Fibroblast of lung (primary cell): ENCODE measurements around the gene XYLT1. TPM values are rescaled to one million over a fixed set of nuclear protein-coding genes. Genes with fewer than 3 reads are reported as not detected.

Source experiments
- DNase-seq, 2 donors: peaks; one replicate each; pipeline versions ENCODE4 v3.0.0 to v3.0.0-alpha.2; 2010; ENCODE audit warnings: low read depth in 2 of 2
- H2AFZ ChIP-seq: 2 replicates; pipeline ENCODE4 v1.5.1; 2012; ENCODE audit warnings: low read length, control low read depth, inconsistent platforms
- H3K27ac ChIP-seq: 2 replicates; pipeline ENCODE4 v1.5.1; 2011; ENCODE audit warnings: low read length, control low read depth; ENCODE audit not compliant: insufficient read depth
- H3K27me3 ChIP-seq: 2 replicates; pipeline ENCODE4 v1.5.1; 2011; ENCODE audit warnings: mild to moderate bottlenecking, low read length; ENCODE audit not compliant: control insufficient read depth, insufficient read depth
- H3K36me3 ChIP-seq: 2 replicates; pipeline ENCODE4 v1.5.1; 2011; ENCODE audit warnings: low read length; ENCODE audit not compliant: control insufficient read depth, insufficient read depth
- H3K4me1 ChIP-seq: 2 replicates; pipeline ENCODE4 v1.5.1; 2011; ENCODE audit warnings: low read length; ENCODE audit not compliant: control insufficient read depth, insufficient read depth; ENCODE audit errors: extremely low read depth
- H3K4me2 ChIP-seq: 2 replicates; pipeline ENCODE4 v1.5.1; 2011; ENCODE audit warnings: low read length, control low read depth; ENCODE audit not compliant: insufficient read depth; ENCODE audit errors: extremely low read depth
- H3K4me3 ChIP-seq, 4 experiments: fragments of 200-600 bp in 1 of 4; sonication (generic) in 1 of 4; replicated peaks in 1 of 4; 2 replicates each; pipeline ENCODE4 v1.5.1; 2011 to 2016; ENCODE audit warnings: low read length in 4 of 4, low read depth in 3 of 4, mild to moderate bottlenecking in 3 of 4, control low read depth in 2 of 4, inconsistent platforms in 1 of 4, mixed read lengths in 1 of 4; ENCODE audit not compliant: insufficient read depth in 1 of 4; ENCODE audit errors: control extremely low read depth in 1 of 4
- H3K79me2 ChIP-seq: 2 replicates; pipeline ENCODE4 v1.5.1; 2012; ENCODE audit warnings: mild to moderate bottlenecking, low read length, inconsistent platforms; ENCODE audit not compliant: control insufficient read depth, insufficient read depth
- H3K9ac ChIP-seq: 2 replicates; pipeline ENCODE4 v1.5.1; 2011; ENCODE audit warnings: mild to moderate bottlenecking, low read length, control low read depth; ENCODE audit not compliant: insufficient read depth
- H3K9me3 ChIP-seq: 2 replicates; pipeline ENCODE4 v1.5.1; 2012; ENCODE audit warnings: low read depth, low read length; ENCODE audit not compliant: control insufficient read depth, insufficient read depth
- H4K20me1 ChIP-seq: 2 replicates; pipeline ENCODE4 v1.5.1; 2011; ENCODE audit warnings: low read length; ENCODE audit not compliant: control insufficient read depth, insufficient read depth; ENCODE audit errors: extremely low read depth
- CTCF ChIP-seq, 2 donors: IDR thresholded peaks in 1 of 2; conservative IDR thresholded peaks in 1 of 2; 1 replicate in 1 of 2; 2 replicates in 1 of 2; pipeline ENCODE4 v1.5.1; 2011 to 2012; ENCODE audit warnings: low read length in 2 of 2, control low read depth in 1 of 2, inconsistent platforms in 1 of 2, low read depth in 1 of 2, mild to moderate bottlenecking in 1 of 2
- EZH2 ChIP-seq: IDR thresholded peaks from 2 replicates; pipeline ENCODE4 v1.5.1; 2012; ENCODE audit warnings: low read length, control low read depth, mild to moderate bottlenecking; ENCODE audit errors: missing control alignments
- polyA plus RNA-seq, 2 donors: library from polyadenylated mRNA; depleted of rRNA in 1 of 2; stranded (reverse) in 1 of 2; unstranded in 1 of 2; fragments of >200 nt; gene quantifications; 2 replicates each; pipeline ENCODE4 v1.2.1, GENCODE V29; 2011 to 2012; ENCODE audit warnings: missing spikeins in 1 of 2
- total RNA-seq: library from RNA; depleted of rRNA; stranded (reverse); fragments of >200 nt; gene quantifications from 2 replicates; pipeline ENCODE4 v1.2.1, GENCODE V29; 2014

Gene XYLT1
- total and polyA plus RNA-seq, 2 donors (not counting 1 experiment from before 2014, with no cell fraction given) = 9.3 to 21.8 TPM

DNA sequence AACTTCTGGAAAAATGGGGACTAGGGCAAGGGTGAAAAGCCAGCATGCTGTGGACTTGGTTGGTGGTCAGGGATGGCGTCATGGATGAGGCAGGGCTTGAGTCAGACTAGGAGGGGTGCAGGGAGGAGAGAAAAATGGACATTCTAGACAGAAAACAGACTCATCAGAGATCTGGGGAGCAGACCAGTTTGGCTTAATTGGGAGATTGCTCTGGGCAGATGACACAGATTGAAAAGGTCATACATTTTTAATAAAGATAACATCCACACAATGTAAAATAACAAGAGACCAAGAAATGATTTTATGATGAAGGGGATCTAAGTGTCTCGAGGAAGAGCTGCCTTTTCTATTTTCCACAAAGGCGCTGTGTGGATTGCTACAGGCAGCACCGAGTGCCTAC is 326.3 kb downstream of the XYLT1 start:
- Histone ChIP-seq H4K20me1 (no peaks in the 10 kb centered on the region), H3K79me2 (no peaks in the 10 kb centered on the region)

GRCh38 chr16:17143546-17144419 is 327.0 kb downstream of the XYLT1 start:
- H3K27ac ChIP-seq = no peak overlapping the region

More for the DNA sequence above, 326.3 kb downstream of the XYLT1 start:
- Histone ChIP-seq H3K4me2 (no peak overlapping the region), H3K9me3 (no peaks in the 10 kb centered on the region), H3K4me3 (no peak overlapping the region), H2AFZ (no peak overlapping the region), H3K27ac (no peak overlapping the region), H3K36me3 (no peaks in the 10 kb centered on the region), H3K27me3 (no peaks in the 10 kb centered on the region), H3K4me1 (no peaks in the 10 kb centered on the region), H3K9ac (no peak overlapping the region)
- DNase-seq = no peak
- no peak for TF ChIP-seq CTCF (conservative IDR thresholded peaks at IDR 0.05 in 1 of 2, IDR thresholded peaks at IDR 0.05 in 1 of 2; ENCODE audit: low read depth in 1 of 2, low read length in 2 of 2)

GRCh38 chr16:17138801-17139200 is 332.0 kb downstream of the XYLT1 start:
- Histone ChIP-seq H3K4me3 (no peak overlapping the region), H3K9me3 (no peaks in the 10 kb centered on the region), H3K9ac (no peak overlapping the region), H4K20me1 (no peaks in the 10 kb centered on the region), H3K27ac (no peak overlapping the region), H2AFZ (no peak overlapping the region), H3K4me2 (no peak overlapping the region), H3K4me1 (no peaks in the 10 kb centered on the region), H3K36me3 (no peaks in the 10 kb centered on the region), H3K79me2 (no peaks in the 10 kb centered on the region), H3K27me3 (no peaks in the 10 kb centered on the region)
- DNase-seq = peak; percentile 5 to 17
- TF ChIP-seq CTCF (conservative IDR thresholded peaks at IDR 0.05 in 1 of 2, IDR thresholded peaks at IDR 0.05 in 1 of 2; ENCODE audit: low read depth in 1 of 2, low read length in 2 of 2) (no peak), EZH2 (no peak)

More at GRCh38 chr16:17143546-17144419, 327.0 kb downstream of the XYLT1 start:
- Histone ChIP-seq H3K9me3 (no peaks in the 10 kb centered on the region), H3K79me2 (no peaks in the 10 kb centered on the region), H3K4me1 (no peaks in the 10 kb centered on the region), H4K20me1 (no peaks in the 10 kb centered on the region), H3K4me2 (no peak overlapping the region), H3K36me3 (no peaks in the 10 kb centered on the region), H3K27me3 (no peaks in the 10 kb centered on the region), H2AFZ (no peak overlapping the region), H3K9ac (no peak overlapping the region), H3K4me3 (no peak overlapping the region)
- TF ChIP-seq CTCF (conservative IDR thresholded peaks at IDR 0.05 in 1 of 2, IDR thresholded peaks at IDR 0.05 in 1 of 2; ENCODE audit: low read depth in 1 of 2, low read length in 2 of 2) (no peak), EZH2 (no peak)
- no peak for DNase-seq
